Kidney capillary endothelial cell (primary cell): ENCODE results near the gene TOPORS.
A peak's percentile ranks its signal among the peaks of the same experiment; 100 is the strongest.

ENCODE experiments used
- DNase-seq: peaks from one replicate; pipeline ENCODE4 v3.0.0-alpha.2; 2018; ENCODE audit warnings: low spot score

TOPORS gene

DNA sequence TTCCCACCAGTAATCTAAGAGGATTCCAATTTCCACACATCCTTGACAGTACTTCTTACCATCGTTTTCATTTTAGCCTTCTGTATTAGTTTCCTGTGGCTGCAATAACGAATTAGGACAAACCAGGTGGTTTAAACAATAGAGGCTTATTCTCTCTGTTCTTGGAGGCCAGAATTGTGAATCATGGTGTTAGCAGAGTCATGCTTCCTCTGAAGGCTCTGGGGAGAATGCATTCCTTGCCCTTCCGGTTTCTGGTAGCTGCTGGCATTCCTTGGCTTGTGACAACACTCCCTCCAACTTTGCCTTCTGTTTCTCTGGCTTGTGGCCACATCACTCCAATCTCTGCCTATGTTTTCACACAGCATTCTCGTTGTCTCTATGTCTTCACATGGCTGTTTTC is 49.9 kb downstream of the TOPORS start:
- peak; percentile 60 for DNase-seq

DNA sequence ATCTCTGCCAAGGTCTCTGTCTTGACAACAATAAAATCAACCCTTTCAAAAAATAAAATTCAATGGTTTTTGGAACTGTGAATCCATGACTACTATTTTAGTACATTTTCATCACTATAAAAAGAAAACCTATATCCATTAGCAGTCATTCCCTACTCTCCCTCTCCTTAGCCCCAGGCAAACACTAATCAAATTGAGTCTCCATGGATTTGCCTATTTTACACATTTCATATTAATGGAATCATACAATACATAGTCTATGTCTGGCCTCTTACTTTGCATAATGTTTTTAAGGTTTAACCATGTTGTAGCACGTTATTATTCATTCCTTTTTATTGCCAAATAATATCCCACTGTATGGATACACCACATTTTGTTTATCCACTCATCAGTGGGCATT is 50.5 kb downstream of the TOPORS start:
- DNase-seq: no peak

DNA sequence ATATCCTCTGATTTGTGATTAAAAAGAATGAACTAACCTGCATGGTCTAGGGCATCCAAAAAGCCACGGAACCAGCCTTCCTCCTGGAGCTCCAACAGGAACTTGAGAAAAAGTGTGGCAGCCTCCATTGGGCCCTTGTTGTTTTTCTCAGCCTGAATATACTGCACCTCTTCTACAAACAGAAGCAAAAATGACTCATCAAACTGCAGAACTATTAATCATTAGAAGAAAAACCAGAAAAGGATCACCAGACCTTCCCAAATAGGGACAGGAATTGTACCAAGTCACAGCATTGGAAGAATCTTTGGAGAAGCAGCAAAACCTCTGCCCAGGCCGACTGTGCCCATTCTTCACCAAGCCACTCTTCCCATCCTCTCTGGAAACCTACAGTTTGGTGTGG is 51.6 kb downstream of the TOPORS start:
- peak; percentile 29 for DNase-seq

DNA sequence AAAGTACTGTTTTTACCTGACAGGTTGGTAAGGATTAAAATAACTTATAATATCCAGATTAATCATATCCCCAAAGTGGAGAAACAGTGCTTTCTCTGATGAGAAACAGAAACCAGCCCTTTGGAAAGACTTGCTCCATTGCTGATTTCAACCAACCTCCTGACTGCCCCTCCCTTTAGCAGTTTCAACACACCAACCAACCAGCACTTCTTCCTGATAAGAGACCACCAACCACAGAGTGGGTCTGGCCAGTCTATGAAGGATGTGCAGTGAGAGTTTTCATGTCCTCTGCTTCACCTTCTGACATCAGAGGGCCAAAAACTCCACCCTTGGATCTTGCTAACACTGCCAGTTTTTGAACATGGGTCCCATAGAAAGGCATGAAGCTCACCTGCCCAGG is 54.5 kb downstream of the TOPORS start:
- no peak for DNase-seq

DNA sequence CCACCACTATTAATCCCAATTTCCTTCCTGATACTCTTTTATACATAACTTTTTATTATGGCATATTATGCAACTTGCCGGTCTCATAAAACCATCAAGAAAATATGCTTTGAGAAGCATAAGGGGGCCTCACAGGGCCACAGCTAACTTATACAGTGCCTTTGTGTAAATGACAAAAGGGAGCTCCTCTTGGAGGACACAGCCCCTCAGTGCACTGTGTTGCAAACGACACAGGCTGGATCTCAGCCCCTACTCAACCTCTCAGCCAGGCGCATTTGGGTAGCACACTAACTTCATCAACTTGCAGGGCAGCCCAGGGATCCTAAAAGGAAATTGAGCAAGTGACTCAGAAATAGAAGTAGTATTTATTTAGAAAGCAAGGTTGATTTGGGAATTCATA is 61.8 kb downstream of the TOPORS start:
- no peak for DNase-seq
